Coronary artery (tissue), 2 donors: ENCODE measurements around the gene OCEL1.
A peak's percentile ranks its signal among the peaks of the same experiment; 100 is the strongest.

ENCODE experiments used
- DNase-seq: peaks from one replicate; pipeline ENCODE4 v3.0.0-alpha.2; 2017; ENCODE audit warnings: low spot score
- H3K27ac ChIP-seq, 2 donors: fragments of 200-600 bp; sonication (generic); one replicate each; pipeline ENCODE4 v1.5.1; 2016 to 2019
- H3K4me3 ChIP-seq: fragments of 200-600 bp; sonication (generic); 2 replicates; pipeline ENCODE4 v1.5.1; 2016; ENCODE audit warnings: mild to moderate bottlenecking, moderate library complexity
- CTCF ChIP-seq: fragments of 200-600 bp; sonication (generic); IDR thresholded peaks from one replicate; pipeline ENCODE4 v1.5.1; 2019; ENCODE audit warnings: antibody characterized with exemption

The OCEL1 gene

GRCh38 chr19:17202249-17202648 lies 23.8 kb upstream of the OCEL1 start:
- Histone ChIP-seq H3K27ac (no peak overlapping the region), H3K4me3 (no peak overlapping the region)
- TF ChIP-seq CTCF, result no peak
- no peak for DNase-seq

DNA sequence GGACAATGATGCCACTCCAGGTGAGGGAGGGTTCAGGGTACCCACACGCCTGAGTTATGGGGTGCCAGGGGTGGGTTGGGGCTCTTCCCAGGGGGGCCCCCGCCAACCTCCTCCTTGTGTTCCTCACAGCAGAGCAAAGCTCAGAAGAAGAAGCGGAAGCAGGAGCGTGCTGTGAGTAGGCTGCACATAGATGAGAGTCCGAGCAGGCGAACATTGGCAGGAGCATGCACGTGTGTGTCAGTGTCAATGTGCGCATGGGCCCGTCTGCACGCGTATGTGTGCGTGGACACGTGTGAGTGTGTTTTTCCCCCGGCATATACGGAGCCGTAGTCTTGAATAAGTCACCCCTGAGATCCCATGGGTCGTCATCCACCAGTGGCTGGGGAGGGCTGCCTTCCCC lies 23.3 kb upstream of the OCEL1 start:
- H3K27ac ChIP-seq, result no peak overlapping the region
- DNase-seq, result no peak
- TF ChIP-seq CTCF, result no peak
- H3K4me3 ChIP-seq, result no peak overlapping the region

DNA sequence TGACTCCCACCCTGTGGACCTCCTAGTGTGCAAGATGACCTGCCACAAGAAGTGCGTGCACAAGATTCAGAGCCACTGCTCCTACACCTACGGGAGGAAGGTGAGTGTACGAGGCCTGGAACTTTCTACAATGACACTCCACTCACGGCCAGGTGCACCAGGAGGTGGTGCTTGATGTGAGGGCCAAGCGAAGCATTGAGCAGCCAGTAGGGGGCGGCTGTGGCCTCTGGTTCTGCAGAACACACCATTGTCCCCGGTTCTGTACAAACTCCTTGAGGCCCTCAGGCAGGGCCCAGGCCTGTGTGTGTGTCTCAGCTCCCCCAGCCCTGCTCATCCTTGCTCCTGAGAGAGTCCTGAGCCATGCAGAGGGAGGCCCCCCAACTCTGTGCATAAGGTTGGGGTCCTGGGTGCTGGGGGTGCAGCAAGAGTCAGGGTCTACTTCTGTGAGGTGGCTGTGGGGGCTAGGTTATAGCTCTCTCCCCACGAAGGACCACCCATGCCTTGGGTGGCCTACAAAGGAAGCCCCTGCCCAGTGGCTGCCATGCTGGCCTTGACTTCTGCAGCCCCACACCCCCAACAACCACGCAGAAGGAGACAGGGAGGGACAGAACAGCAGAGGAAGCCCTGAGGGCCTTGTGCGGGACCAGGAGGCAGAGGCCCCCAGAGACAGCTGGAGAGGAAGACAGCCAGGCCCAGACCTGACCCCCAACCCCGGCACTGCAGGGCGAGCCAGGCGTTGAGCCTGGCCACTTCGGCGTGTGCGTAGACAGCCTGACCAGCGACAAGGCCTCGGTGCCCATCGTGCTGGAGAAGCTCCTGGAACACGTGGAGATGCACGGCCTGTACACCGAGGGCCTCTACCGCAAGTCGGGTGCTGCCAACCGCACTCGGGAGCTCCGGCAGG lies 20.5 kb upstream of the OCEL1 start:
- DNase-seq, result no peak
- no peak overlapping the region for H3K27ac ChIP-seq
- TF ChIP-seq CTCF, result peak; percentile 39
- no peak overlapping the region for H3K4me3 ChIP-seq

DNA sequence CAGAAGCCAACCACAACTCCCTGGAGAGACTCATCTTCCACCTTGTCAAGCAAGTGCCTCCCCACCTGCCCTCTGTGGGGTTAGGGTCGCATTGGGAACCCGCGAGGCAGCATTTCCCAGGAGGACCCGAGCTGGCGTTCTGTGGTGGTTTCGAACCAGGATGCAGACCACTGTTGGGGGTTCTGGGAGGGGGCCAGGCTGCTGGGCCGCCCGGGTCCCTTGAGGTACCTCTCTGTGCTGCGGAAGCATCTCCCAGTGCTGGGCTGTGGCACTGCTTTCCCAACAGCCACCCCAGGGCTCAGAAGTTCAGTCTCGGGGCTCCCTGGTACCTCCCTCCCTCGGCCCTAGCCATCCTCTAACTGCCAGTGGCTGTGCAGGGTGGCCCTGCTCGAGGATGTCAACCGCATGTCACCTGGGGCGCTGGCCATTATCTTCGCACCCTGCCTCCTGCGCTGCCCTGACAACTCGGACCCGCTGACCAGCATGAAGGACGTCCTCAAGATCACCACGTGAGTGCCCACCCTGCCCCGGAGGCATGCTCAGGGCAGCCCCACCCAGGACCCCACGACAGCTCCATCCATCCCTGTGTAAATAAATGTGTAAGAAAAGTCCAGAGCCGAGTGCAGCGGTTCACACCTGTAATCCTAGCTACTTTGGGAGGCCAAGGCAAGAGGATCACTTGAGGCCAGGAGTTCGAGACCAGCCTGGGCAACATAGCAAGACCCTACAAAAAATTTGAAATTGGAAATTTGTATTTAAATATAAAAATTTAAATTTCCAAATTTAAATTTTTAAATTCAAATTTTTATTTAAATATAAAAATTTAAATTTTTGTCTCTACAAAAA lies 19.1 kb upstream of the OCEL1 start:
- no peak overlapping the region for H3K27ac ChIP-seq
- no peak overlapping the region for H3K4me3 ChIP-seq
- no peak for TF ChIP-seq CTCF
- DNase-seq, result no peak

- Histone ChIP-seq H3K27ac (no peak overlapping the region), H3K4me3 (no peak overlapping the region)
- no peak for DNase-seq
- no peak for TF ChIP-seq CTCF
These were observed 16.6 kb upstream of the OCEL1 start for GRCh38 chr19:17209126-17210036.

GRCh38 chr19:17210296-17210695 lies 15.7 kb upstream of the OCEL1 start:
- no peak overlapping the region for H3K4me3 ChIP-seq
- H3K27ac ChIP-seq, result no peak overlapping the region
- no peak for DNase-seq
- TF ChIP-seq CTCF, result no peak
